ENCODE results near the gene KCNQ1.

KCNQ1 gene

GRCh38 chr11:2883979-2884815 is 439.4 kb downstream of the KCNQ1 start:
- no peak for DNase-seq

GRCh38 chr11:2885017-2885677 is 440.3 kb downstream of the KCNQ1 start:
- DNase-seq = peak; percentile 4

GRCh38 chr11:2885678-2886081 is 440.9 kb downstream of the KCNQ1 start, which contains the start of gene CDKN1C:
CDKN1C (minus strand) TSS chr11:2885775; CDS start chr11:2885456, 319 bp downstream.
- DNase-seq = peak; percentile 35

- DNase-seq = no peak
Measured at GRCh38 chr11:2886191-2886894, 441.5 kb downstream of the KCNQ1 start.

- DNase-seq = no peak
Measured at GRCh38 chr11:2886936-2887335, 442.1 kb downstream of the KCNQ1 start.

- DNase-seq = no peak
Measured at GRCh38 chr11:2887515-2888195, 442.8 kb downstream of the KCNQ1 start.

- DNase-seq = peak; percentile 20
Measured at GRCh38 chr11:2888266-2888968, 443.6 kb downstream of the KCNQ1 start.

GRCh38 chr11:2889362-2890273 is 444.8 kb downstream of the KCNQ1 start:
- no peak for DNase-seq

GRCh38 chr11:2890466-2891294 is 445.9 kb downstream of the KCNQ1 start:
- DNase-seq = no peak

- DNase-seq = no peak
Measured at GRCh38 chr11:2891326-2892214, 446.8 kb downstream of the KCNQ1 start.

- peak; percentile 53 for DNase-seq
Measured at GRCh38 chr11:2892215-2892966, 447.6 kb downstream of the KCNQ1 start.

GRCh38 chr11:2892967-2893528 is 448.2 kb downstream of the KCNQ1 start:
- DNase-seq = no peak

- no peak for DNase-seq
Measured at GRCh38 chr11:2893935-2894334, 449.1 kb downstream of the KCNQ1 start.

- DNase-seq = no peak
Measured at GRCh38 chr11:2896047-2896446, 451.2 kb downstream of the KCNQ1 start.

GRCh38 chr11:2897048-2897447 is 452.2 kb downstream of the KCNQ1 start:
- no peak for DNase-seq

- no peak for DNase-seq
Measured at GRCh38 chr11:2898366-2899079, 453.7 kb downstream of the KCNQ1 start.

Data from DMS79 treated with DMSO at 0.1 percent for 48 hours (cell line).